T-helper 9 cell (primary cell): Measurements from ENCODE around the gene PTH2R.
"Not testable (repeated sequence)": the region's sequence is repeated elsewhere in the genome, so short reads cannot be mapped to it uniquely, and the experiment has no call there.

Experiments used
- DNase-seq: peaks from one replicate; pipeline ENCODE4 v3.0.0-alpha.2; 2020

PTH2R gene

GRCh38 chr2:208392300-208392699 is 14.3 kb upstream of the PTH2R start:
- no peak for DNase-seq

- DNase-seq = not testable (repeated sequence)
Measured at GRCh38 chr2:208396796-208397195, 9.8 kb upstream of the PTH2R start.

GRCh38 chr2:208399201-208399600 is 7.4 kb upstream of the PTH2R start:
- no peak for DNase-seq

- DNase-seq = no peak
Measured at GRCh38 chr2:208407667-208408066, 1.1 kb downstream of the PTH2R start.

- no peak for DNase-seq
Measured at GRCh38 chr2:208413931-208414330, 7.3 kb downstream of the PTH2R start.

- no peak for DNase-seq
Measured at GRCh38 chr2:208415255-208415654, 8.7 kb downstream of the PTH2R start.

GRCh38 chr2:208415897-208416296 is 9.3 kb downstream of the PTH2R start:
- no peak for DNase-seq

GRCh38 chr2:208426412-208427045 is 19.9 kb downstream of the PTH2R start:
- DNase-seq = no peak

- DNase-seq = no peak
Measured at GRCh38 chr2:208437755-208438154, 31.2 kb downstream of the PTH2R start.

- DNase-seq = no peak
Measured at GRCh38 chr2:208440716-208441115, 34.1 kb downstream of the PTH2R start.

GRCh38 chr2:208441951-208442350 is 35.4 kb downstream of the PTH2R start:
- DNase-seq = no peak

GRCh38 chr2:208447447-208447846 is 40.9 kb downstream of the PTH2R start:
- not testable (repeated sequence) for DNase-seq

GRCh38 chr2:208451061-208451460 is 44.5 kb downstream of the PTH2R start:
- DNase-seq = no peak

- no peak for DNase-seq
Measured at GRCh38 chr2:208454861-208455260, 48.3 kb downstream of the PTH2R start.

- no peak for DNase-seq
Measured at GRCh38 chr2:208463721-208464120, 57.1 kb downstream of the PTH2R start.

GRCh38 chr2:208464205-208464604 is 57.6 kb downstream of the PTH2R start:
- DNase-seq = no peak

GRCh38 chr2:208466151-208466919 is 59.7 kb downstream of the PTH2R start:
- DNase-seq = no peak

- DNase-seq = no peak
Measured at GRCh38 chr2:208466920-208467298, 60.3 kb downstream of the PTH2R start.

GRCh38 chr2:208467564-208467963 is 61.0 kb downstream of the PTH2R start:
- DNase-seq = no peak

GRCh38 chr2:208477741-208478140 is 71.1 kb downstream of the PTH2R start:
- DNase-seq = no peak

- DNase-seq = no peak
Measured at GRCh38 chr2:208479342-208479741, 72.8 kb downstream of the PTH2R start.

GRCh38 chr2:208481945-208482344 is 75.4 kb downstream of the PTH2R start:
- not testable (repeated sequence) for DNase-seq

- DNase-seq = not testable (repeated sequence)
Measured at GRCh38 chr2:208482453-208483015, 75.9 kb downstream of the PTH2R start.

- no peak for DNase-seq
Measured at GRCh38 chr2:208485390-208485789, 78.8 kb downstream of the PTH2R start.
